Neural progenitor cell (in vitro differentiated cells): ENCODE results near the gene TBX20.
"Not testable (repeated sequence)": the region's sequence is repeated elsewhere in the genome, so short reads cannot be mapped to it uniquely, and the experiment has no call there.

Source experiments
- CTCF ChIP-seq: fragments of 200-600 bp; sonication (generic); IDR thresholded peaks from 2 replicates; pipeline ENCODE4 v1.5.1; 2017; ENCODE audit warnings: antibody characterized with exemption, mild to moderate bottlenecking
- EZH2 ChIP-seq: fragments of 200-600 bp; sonication (generic); IDR thresholded peaks from 2 replicates; pipeline ENCODE4 v1.6.1; 2017; ENCODE audit warnings: antibody characterized with exemption, mild to moderate bottlenecking, moderate library complexity

- TF ChIP-seq EZH2, CTCF: not testable (repeated sequence)
These were observed 24.7 kb downstream of the TBX20 start for GRCh38 chr7:35229116-35229780.
